Measurements from ENCODE around the gene ARMH4.
A peak's percentile ranks its signal among the peaks of the same experiment; 100 is the strongest.

Gene ARMH4

DNA sequence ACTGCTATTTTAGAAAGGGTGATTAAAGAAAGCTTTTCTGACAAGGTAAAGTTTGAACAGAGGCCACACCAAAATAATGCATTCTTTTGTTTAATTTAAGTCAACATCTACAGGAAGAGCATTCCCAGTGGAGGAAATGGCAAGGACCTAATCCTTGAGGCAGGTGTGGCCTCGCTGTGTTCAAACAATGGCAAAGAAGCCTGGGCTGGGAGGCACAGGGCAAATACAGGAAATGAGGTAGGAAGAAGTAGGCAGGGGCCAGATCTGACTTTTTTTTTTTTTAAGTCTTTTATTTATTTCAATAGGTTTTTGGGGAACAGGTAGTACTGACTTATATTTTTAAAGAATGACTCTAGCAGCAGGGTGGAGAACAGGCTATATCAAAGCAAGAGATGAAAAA is 53.5 kb downstream of the ARMH4 start:
- no peak for DNase-seq (ENCODE audit: low read depth)

DNA sequence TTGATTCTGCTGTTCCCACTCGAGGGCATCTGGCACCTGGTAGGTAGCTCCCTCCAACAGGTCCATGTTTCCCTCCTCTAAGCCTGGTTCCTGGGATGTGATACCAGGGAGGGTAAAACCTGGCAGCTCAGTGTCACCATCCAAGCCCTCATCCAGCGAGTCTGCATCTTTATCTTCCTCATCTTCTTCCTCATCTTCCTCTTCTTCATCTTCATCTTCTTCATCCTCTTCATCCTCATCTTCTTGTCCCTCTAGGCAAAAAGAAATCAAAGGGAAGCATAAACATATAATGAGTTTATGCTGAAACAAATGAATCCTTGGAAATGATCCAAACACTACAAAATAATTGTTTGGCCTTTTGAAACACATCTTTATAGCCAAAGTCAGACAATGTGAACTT is 55.3 kb downstream of the ARMH4 start:
- no peak for DNase-seq (ENCODE audit: low read depth)

DNA sequence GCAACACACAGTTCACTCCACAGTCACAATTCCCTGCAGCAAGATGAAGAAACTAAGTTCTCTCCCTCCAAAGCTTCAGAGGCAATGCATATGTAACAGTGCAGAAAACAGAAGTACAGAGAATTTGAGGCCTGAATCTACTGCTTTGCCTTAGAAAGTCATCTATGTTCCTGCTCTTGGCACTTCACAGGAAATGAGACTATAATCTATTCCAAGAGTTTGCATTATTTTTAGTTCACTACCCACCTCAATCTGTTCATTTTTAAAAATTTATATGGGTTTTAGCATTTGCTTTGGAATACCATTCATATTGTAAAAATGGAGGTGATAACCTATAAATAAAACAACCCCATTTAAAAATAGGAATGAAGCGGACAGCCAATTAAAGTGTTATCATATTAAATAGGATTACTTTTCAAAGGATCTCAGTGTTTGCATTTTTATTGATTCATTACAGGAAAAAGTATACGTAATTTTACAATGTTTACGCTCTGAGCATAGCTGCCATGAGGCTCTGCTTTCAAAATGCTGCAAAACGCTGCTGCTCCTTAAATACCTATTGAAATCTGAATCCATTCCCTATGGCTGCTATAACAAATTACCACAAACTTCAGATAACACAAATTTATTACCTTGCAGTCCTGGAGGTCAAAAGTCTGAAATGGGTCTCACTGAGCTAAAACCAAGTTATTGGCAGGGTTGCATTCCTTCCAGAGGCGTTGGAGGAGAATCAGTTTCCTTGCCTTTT is 60.0 kb downstream of the ARMH4 start:
- DNase-seq (ENCODE audit: low read depth): no peak

DNA sequence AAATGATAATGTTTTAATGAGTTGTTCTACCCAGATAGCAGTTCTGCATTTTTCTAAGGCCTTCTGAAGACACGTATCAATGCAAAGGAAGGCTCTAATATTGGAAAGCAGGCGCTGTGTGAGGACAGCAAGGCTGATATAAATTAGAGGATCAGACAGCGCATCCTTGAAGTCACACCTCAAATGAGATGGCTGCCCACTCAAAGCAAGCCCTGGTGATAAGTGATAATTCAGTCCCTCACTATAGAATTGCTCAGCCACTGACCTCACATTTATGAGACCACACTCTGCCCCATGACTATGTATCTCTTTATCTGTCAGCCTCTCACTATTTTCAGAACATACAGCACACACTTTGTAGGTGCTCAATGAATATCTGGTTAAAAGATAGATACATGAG is 62.4 kb downstream of the ARMH4 start:
- DNase-seq (ENCODE audit: low read depth): no peak

DNA sequence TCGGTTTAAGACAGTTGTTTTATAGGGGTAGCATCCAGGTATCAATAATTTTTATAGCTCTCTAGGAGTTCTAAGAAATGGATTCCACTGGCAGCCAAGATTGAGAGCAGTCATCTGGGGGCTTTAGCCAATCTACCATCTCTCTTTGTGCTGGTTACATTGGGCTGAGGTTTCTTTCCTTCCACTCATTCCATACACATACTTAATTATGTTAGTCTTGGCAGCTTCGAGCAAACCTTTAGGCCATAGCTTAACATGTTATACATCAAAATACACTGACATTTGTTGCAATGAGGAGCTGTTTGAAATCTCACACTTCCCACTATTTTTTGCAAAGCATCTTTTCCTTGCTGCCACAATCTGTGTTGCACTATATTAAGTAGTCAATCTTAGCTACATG is 63.1 kb downstream of the ARMH4 start:
- DNase-seq (ENCODE audit: low read depth): no peak

DNA sequence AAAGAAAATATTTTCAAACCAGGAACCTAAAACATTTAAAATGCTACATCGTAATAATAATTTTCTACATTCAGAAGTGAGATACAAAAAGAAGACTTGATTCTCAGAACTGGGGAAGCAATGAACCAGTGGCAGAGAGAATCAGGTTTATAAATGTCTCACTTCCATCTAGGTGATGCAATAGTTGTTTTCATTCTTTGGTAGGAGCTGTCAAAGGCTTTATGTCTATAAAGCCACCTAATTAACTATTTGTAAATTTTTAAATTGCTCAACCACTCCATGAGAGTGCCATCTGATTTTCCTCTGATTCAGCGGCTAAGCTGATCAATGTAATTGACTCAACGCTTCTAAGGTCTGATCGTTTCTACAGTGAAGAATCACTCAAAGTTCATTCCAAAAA is 66.1 kb downstream of the ARMH4 start:
- no peak for DNase-seq (ENCODE audit: low read depth)

DNA sequence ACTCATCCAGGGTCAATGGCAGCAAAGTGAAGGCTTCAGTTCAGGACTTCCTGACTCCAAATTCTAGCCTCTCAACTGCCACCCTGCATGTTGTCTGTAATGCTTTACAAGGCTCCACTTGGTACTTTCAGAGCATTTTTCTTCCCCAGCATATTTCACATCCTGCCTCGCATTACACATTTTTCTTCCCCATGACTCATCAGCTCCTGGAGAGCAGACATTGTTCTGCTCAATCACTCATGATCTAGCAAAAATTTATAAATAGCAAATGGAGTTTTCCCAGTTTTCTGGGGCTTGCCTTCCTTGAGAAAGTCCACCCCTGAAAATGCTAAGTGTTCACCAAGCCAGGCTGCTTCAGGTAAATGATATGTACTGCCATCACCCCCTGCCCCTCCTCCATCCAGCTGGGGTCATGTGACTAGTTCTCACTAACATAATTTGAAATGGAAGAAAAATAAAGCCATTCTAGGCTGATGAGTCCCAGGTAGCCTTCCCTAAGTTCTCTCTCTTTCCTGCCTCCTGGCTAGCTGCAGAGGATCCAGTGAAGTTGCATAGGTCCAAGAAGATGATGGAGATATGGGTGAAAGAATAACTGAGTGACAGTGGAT is 69.4 kb downstream of the ARMH4 start:
- no peak for DNase-seq (ENCODE audit: low read depth)

- DNase-seq (ENCODE audit: low read depth): no peak
These were observed 70.0 kb downstream of the ARMH4 start for GRCh38 chr14:58082011-58082410.

- no peak for DNase-seq (ENCODE audit: low read depth)
These were observed 73.5 kb downstream of the ARMH4 start for GRCh38 chr14:58078471-58078870.

GRCh38 chr14:58078068-58078467 is 73.9 kb downstream of the ARMH4 start:
- no peak for DNase-seq (ENCODE audit: low read depth)

DNA sequence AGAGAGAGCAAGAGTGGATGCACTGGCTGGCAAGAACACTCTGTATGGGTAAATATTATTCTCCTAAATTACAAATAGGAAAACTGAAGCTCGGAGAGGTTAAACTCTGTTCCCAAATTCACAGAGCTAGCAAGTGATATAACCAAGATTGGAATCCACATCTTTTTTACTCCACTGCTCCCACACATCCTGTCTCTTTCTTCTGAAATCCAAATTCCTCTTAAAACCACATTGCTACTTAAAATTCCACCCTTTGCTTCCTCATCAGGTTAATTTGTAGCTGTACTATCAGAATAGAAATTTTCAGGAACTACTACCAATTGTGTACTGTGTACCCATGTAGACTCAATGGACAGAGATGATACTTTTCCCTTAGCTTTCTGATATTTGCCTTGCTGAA is 74.4 kb downstream of the ARMH4 start:
- no peak for DNase-seq (ENCODE audit: low read depth)

GRCh38 chr14:58073516-58073915 is 78.5 kb downstream of the ARMH4 start:
- no peak for DNase-seq (ENCODE audit: low read depth)

- peak; percentile 9 for DNase-seq (ENCODE audit: low read depth)
These were observed 79.5 kb downstream of the ARMH4 start for GRCh38 chr14:58072288-58073071.

- no peak for DNase-seq (ENCODE audit: low read depth)
These were observed 80.7 kb downstream of the ARMH4 start for GRCh38 chr14:58071341-58071740.

GRCh38 chr14:58068306-58068705 is 83.7 kb downstream of the ARMH4 start:
- no peak for DNase-seq (ENCODE audit: low read depth)

- no peak for DNase-seq (ENCODE audit: low read depth)
These were observed 85.9 kb downstream of the ARMH4 start for GRCh38 chr14:58066115-58066514.

- no peak for DNase-seq (ENCODE audit: low read depth)
These were observed 90.4 kb downstream of the ARMH4 start for GRCh38 chr14:58061581-58061980.

- no peak for DNase-seq (ENCODE audit: low read depth)
These were observed 91.1 kb downstream of the ARMH4 start for GRCh38 chr14:58060898-58061297.

- no peak for DNase-seq (ENCODE audit: low read depth)
These were observed 91.9 kb downstream of the ARMH4 start for GRCh38 chr14:58060077-58060476.

DNA sequence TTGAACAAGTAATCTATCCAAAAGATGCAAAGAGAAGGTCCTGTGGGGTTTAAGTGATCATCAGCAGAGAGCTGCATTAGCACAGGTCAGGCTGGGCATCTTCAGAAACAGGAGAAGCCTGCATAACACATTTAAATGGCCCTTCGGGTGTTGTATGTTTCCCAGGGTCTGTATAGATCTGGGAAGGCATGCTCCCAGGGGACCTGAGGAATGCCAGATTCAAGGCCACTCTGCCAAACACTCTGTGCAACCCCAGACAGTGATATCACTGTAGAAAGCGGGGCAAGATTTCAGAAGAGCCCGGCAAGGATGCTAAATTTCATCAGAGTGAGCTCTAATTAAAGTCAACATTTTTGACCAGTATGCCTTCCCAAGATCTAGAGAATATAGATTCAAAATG is 92.9 kb downstream of the ARMH4 start:
- no peak for DNase-seq (ENCODE audit: low read depth)

DNA sequence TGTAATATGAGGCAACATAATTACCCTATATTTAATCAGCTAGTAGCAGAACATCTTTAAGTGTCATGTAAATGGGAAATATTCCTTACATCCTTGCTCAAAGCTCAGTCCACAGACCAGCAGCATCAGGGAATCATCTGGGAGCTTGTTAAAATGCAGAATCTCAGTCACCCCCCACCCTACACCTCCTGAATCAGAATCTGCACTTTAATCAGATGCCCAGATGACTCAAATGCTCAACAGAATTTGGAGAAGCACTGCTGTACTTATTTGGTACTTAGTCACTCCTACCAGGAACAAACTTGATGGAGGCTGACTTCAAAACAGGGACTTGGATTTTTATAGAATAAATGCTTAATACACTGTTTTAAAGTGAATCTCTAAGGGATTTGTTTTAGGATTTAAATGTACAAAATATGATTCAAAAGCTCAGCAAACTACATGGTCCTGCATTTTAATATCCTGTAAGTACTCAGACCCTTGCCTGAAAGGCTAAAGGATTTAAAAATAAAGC is 96.5 kb downstream of the ARMH4 start:
- no peak for DNase-seq (ENCODE audit: low read depth)

GRCh38 chr14:58054100-58054499 is 97.9 kb downstream of the ARMH4 start:
- DNase-seq (ENCODE audit: low read depth): no peak

- DNase-seq (ENCODE audit: low read depth): no peak
These were observed 103.8 kb downstream of the ARMH4 start for GRCh38 chr14:58048219-58048618.

Data from CMK (cell line).